GM21360 (cell line): ENCODE results near the gene DOC2B.

Source experiments
- ATAC-seq: cut with Tn5 transposase; IDR thresholded peaks from one replicate; pipeline ENCODE4 v1.9.1; 2021; ENCODE audit warnings: mild to moderate bottlenecking, moderate library complexity; ENCODE audit not compliant: unreplicated experiment

DOC2B gene

DNA sequence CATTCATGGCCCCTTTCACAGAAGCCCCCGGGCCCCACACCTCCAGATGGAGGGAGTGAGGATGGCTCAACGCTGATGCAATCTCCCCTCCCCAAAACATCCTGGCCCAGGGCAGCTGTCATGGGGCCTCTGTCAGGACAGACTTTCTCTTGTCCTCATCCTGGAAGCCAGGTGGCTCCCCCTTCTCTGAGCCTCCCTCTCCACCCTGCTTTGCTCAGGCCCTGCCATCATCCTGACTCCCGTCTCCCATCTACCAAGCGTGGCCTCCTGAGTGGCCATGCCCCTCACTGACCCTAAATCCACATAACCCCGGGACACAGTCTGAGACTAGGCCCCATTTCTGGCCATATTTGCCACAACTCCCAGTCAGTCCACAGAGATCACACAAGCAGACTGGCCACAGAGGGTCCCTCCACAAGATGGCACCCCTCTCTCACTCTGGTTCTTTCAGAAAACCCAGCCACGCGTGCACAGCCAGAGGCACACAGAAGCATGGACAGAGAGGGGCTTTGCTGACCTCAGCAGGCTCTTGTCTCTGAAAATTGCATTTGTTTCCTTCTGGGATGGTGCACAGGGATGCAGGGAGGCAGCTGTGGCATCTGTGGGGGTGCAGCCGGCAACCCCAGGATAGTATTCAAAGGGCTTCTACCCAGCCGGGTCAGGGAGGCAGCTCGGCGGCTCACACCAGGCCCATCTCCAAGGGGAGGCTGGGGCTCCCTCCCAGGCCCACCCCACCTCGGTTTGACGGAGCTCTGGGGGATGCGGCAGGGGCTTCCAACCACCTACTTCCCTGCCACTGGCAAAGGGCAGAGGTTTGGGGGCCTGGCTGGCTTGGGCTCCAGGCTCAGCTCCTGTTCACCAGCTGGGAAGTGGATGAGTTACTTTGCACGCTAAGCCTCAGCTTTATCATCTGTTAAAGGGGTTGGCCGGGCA is 16.9 kb downstream of the DOC2B start:
- no peak for ATAC-seq

- ATAC-seq, result no peak
Measured at GRCh38 chr17:163514-164098, 17.8 kb downstream of the DOC2B start.

DNA sequence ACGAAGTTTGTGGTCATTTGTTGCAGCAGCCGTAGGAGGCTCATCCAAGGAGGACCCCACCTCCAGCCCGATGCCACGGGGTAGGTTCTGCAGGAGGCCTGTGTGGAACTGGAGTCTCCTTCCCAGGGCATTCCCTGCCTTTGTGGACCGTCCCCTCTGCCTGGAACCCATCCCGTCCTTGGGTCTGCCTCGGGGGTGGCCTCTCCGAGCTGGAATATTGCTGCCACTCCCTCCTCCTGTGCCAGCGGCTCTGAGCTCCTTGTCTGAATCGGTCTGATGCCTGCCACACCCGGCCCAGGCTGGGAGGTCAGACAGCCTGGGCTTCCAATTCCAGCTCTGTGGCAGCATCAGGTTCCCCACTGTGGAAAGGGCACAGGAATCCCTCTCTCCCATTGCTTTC is 18.8 kb downstream of the DOC2B start:
- ATAC-seq, result no peak

DNA sequence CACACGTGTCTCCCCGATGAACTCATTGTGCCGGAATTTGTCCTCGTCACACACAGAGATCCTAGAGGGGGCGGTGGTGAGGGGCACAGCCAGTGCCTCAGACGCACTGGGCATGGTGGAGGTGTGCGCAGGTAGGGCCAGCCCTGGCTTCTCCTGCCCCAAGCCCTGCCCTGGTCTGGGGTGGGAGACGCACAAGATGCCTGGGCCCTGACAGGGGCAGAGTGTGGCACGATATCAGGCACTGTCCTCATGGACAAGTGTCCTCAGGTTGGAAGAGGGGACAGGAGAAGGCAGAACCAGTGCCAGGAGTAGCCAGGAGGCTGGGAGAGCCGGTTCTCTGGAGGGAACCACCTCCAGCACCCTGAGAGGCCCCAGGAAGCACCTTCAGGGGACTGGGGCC is 20.0 kb downstream of the DOC2B start:
- no peak for ATAC-seq

GRCh38 chr17:160336-160735 is 21.1 kb downstream of the DOC2B start:
- ATAC-seq, result no peak

- ATAC-seq, result no peak
Measured at GRCh38 chr17:159609-160008, 21.8 kb downstream of the DOC2B start.

DNA sequence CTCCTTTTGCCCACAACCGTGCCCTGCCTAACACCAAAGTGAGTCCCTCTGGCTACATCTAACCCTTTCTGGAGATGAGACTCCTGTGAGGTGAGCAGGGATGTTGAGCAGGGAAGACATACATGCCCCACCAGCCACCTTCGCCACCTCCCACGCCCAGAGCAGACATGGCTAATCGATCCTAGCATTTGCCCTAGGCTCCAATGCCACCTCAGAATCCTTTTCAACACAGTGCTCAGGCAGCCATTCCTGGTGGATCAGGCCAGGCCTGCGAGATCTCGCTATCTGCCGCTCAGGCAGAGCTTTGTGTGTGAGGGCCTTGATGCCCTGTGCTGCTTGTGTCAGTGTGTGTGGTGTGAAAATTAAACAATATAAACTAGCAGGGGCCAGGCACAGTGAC is 23.1 kb downstream of the DOC2B start:
- ATAC-seq, result no peak

DNA sequence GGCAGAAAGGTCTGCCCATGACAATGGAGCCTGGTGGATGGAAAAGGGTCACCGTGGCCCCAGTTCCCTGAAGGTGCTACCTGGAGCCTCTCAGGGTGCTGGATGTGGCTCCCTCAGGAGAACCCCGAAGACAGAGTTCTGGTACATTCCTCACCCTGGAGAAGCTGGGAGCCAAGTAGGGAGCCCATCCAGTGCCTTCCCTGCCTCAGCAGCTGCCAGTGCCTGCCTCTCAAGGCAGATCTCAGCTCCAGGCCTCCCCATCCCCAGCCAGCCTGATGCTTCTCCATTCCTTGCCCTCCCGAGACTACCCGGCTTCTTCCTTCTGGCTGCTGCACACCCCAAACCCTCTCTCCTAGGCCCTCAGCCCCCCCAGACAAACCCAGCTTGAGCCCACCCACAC is 23.5 kb downstream of the DOC2B start:
- no peak for ATAC-seq

DNA sequence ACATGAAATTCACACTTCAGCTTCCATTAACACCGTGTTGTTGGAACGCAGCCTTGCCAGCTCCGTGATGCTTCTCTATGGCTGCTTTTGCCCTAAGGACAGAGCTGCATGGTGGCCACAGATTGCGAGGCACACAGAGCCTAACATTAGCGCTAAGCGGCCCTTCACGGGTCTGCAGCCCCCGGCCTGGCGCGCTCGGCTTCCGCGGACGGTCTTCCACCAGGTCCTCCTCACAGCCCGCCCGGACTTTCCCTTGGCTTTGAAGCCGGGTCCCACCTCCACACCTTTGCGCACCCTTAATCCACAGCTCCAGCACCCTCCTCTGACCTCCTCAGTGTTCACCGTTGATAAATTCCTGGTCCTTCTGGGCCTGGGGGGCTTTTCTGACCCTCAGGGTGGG is 24.5 kb downstream of the DOC2B start:
- no peak for ATAC-seq

DNA sequence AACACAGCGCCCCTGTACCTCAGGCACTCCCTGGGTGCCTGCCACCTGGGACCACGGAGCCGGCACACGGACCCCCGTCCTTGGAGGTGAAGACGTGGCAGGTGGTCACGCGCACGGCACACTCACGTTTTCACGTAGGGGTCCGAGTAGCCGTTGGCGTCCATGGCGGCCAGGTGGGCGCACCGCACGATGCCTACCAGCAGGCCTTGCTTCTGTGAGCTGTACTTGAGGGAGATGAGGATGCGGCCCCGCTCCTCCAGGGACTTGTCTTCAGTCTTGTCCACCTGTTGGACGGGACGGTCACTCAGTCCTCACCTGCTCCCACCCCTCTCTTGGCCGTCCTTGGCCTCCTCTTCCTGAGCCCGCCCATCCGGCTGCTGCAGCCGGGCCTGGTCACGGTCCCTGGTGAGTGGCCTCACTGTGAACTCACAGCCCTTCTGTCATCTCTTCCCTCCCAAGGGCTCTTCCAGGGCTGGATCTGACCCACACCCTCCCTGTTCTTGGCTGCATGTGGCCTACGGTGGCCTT is 25.3 kb downstream of the DOC2B start:
- no peak for ATAC-seq

- no peak for ATAC-seq
Measured at GRCh38 chr17:155576-155975, 25.9 kb downstream of the DOC2B start.

DNA sequence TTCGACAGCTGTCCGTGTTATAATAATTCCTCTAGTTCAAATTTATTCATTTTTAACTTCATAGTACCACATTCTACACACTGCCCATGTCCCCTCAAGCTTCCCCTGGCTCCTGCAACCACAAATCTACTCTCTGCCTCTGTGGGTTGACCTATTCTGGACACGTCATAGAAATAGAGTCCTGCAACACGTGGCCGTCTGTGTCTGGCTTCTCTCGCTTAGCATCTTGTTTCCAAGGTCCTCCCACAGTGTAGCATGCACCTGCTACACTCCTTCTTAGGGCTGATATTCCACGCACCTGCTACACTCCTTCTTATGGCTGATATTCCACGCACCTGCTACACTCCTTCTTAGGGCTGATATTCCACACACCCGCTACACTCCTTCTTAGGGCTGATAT is 27.6 kb downstream of the DOC2B start:
- ATAC-seq, result no peak

DNA sequence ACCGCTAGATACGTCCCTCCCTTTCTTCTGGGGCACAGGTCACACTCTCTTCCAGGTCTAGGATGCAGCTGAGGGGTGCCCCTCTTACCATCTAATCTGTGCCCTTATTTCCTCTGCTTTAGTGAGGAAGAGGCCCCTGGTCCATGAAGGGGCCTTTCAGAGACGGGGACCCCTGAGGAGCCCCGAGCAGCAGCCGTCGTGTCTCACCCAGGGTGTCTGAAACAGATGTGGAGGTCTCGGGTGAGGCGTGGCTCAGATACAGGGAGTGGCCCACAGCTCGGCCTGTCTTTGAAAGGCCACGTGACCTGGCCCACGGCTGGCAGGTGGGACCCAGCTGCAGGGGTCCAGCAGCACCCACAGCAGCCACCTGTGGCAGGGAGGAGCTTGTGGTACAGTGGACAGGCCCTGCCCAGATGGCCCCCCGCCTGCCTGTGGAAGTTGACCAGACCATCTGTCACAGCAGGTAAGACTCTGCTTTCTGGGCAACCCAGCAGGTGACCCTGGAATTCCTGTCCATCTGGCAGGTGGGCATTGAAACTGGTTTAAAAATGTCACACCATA is 28.5 kb downstream of the DOC2B start:
- ATAC-seq, result no peak

GRCh38 chr17:151886-152859 is 29.3 kb downstream of the DOC2B start:
- ATAC-seq, result no peak

GRCh38 chr17:151004-151403 is 30.4 kb downstream of the DOC2B start:
- no peak for ATAC-seq

DNA sequence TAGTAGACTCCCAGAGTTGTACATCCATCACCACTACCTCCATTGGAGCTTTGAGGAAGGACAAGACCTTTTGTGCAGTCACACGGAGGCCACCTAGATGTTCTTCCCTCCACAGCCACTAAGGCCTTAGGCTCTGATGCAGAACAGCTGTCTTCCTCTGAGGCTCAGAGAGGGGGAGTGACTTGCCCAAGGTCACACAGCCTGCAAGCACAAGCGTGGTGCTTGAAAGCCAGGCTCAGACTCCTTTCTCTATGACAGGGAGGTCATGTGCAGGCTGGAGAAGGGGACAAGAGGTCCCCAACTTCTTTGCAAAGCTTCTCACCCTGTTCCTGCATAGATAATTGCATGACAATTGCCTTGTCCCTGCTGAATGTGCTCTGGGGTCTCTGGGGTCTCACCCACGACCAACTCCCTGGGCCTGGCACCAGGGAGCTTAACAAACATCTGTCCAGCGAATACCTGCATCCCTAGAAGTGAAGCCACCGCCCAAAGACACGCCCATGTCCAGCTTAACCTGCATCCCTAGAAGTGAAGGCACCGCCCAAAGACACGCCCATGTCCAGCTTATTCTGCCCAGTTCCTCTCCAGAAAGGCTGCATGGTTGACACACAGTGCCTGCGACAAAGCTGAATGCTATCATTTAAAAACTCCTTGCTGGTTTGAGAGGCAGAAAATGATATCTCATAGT is 31.4 kb downstream of the DOC2B start:
- no peak for ATAC-seq

GRCh38 chr17:149231-149630 is 32.2 kb downstream of the DOC2B start:
- no peak for ATAC-seq

DNA sequence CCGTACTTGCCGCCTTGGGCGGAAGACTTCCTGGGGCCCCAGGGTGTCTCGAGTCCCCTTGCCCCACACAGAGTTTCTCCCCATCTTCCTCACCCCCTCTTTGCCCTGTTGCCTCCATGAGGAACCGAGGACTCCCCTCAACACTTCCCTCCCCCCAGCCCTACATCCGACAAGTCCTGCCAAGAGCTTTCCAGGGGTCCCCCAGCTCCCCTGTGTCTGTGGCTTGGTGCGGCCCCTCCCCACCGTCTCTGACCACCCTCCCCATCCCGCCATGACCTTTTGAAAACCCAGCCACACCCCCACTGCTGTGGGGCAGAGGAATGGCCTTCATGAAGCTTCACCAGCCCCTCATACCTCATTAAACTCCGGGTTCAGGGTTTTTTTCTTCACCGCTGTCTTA is 32.7 kb downstream of the DOC2B start:
- no peak for ATAC-seq

DNA sequence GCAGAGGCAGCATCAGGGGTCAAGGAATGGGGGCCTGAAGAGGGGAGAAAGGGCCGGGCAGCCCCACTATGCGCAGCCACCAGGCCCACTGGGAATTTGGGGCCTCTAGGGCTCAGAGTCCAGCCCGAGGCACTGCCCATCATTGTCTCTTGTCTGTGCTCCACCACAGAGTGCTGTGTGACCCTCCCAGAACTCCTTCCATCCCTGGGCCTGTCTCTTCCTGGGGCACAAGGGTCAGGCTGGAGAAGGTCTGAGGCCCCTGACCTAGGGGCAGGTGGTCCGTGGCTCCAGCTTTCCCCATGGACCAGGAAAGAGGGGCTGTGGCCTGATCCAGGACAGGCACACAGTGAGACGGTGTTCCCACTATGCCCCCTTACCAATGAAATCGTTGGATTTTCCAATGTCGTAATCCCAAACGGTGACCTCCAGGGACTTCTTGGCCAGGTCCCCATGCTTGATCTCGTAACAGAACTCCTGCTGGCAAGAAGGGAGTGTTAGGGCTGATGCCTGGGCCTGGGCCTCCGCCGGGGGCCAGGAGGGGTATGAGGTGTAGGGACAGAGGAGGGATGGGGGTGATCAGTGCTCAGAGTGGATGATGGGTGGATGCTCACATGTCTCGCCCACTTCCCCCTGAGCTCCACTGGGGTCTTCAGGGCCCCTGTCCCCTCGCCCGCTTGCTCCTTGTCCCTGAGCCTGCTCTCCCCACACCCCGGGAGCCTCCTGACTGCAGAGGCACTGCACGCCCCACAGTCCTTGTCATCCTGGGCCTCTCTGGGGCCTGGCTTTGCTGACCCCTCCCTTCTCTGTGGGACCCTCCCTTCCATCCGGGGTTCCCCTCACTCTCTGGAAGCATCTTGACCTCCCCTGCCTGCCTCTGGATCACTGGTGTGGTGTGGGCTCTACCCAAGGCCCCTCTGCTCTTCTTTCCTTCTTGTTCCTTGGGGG is 33.4 kb downstream of the DOC2B start:
- no peak for ATAC-seq
